Panc1 (cell line): Measurements from ENCODE around the gene GNAO1. TPM values are rescaled to one million over a fixed set of nuclear protein-coding genes. Genes with fewer than 3 reads are reported as not detected.

Experiments used
- ATAC-seq: fragments of 200-7000 bp; cut with Tn5 transposase; 2 replicates; pipeline ENCODE4 v1.9.1; 2020; ENCODE audit warnings: mild to moderate bottlenecking, moderate library complexity
- BruUV-seq: library from RNA; stranded (reverse); fragments of 400-500 nt; replicated peaks from 2 replicates; lab custom pipeline; 2021; lab: Mats Ljungman, UMichigan
- CTCF ChIA-PET: fragments of 300-600 bp; sonication (Branson Sonifier 250); formaldehyde crosslinking; loops from one replicate; lab custom pipeline; 2022; ENCODE audit warnings: antibody characterized with exemption; lab: Charles Lee
- POLR2A ChIA-PET: fragments of 300-600 bp; sonication (Branson Sonifier 250); formaldehyde crosslinking; loops from one replicate; lab custom pipeline; 2022; ENCODE audit warnings: antibody characterized with exemption; lab: Charles Lee
- DNase-seq: peaks from one replicate; pipeline ENCODE4 v3.0.0-alpha.2; 2010; ENCODE audit warnings: low read depth, low spot score
- H3K27ac ChIP-seq: 2 replicates; pipeline ENCODE4 v1.5.1; 2011; ENCODE audit warnings: mild to moderate bottlenecking, low read length, inconsistent platforms
- H3K27me3 ChIP-seq: fragments of 200-500 bp; sonication (Bioruptor generic); 2 replicates; pipeline ENCODE4 v1.6.0; 2014; ENCODE audit warnings: low read length, inconsistent platforms; ENCODE audit not compliant: control insufficient read depth, insufficient read depth
- H3K36me3 ChIP-seq: fragments of 200-500 bp; sonication (Bioruptor generic); 2 replicates; pipeline ENCODE4 v1.5.1; 2014; ENCODE audit warnings: inconsistent platforms, mild to moderate bottlenecking, low read length, moderate library complexity; ENCODE audit not compliant: control insufficient read depth, insufficient read depth
- H3K4me1 ChIP-seq: 2 replicates; pipeline ENCODE4 v1.5.1; 2011; ENCODE audit warnings: inconsistent platforms, mild to moderate bottlenecking, low read length, moderate library complexity; ENCODE audit not compliant: control insufficient read depth, insufficient read depth
- H3K4me3 ChIP-seq, 2 experiments: 2 replicates each; pipeline ENCODE4 v1.5.1; 2011 to 2012; ENCODE audit warnings: low read depth in 2 of 2, low read length in 2 of 2, mild to moderate bottlenecking in 2 of 2, inconsistent platforms in 1 of 2, moderate library complexity in 1 of 2
- H3K9me3 ChIP-seq: fragments of 200-500 bp; sonication (Bioruptor generic); 2 replicates; pipeline ENCODE4 v1.5.1; 2014; ENCODE audit warnings: low read depth, mild to moderate bottlenecking, inconsistent platforms, low read length, moderate library complexity; ENCODE audit not compliant: control insufficient read depth, insufficient read depth
- POLR2AphosphoS5 ChIP-seq: IDR thresholded peaks from 2 replicates; pipeline ENCODE4 v1.6.1; 2012; ENCODE audit warnings: mild to moderate bottlenecking, low read depth, low read length, moderate library complexity
- SIN3A ChIP-seq: IDR thresholded peaks from 2 replicates; pipeline ENCODE4 v1.6.1; 2012; ENCODE audit warnings: low read depth, mild to moderate bottlenecking, low read length, moderate library complexity, borderline replicate concordance; ENCODE audit not compliant: insufficient read depth
- TCF7L2 ChIP-seq: IDR thresholded peaks from 2 replicates; pipeline ENCODE4 v1.6.1; 2011; ENCODE audit warnings: mild to moderate bottlenecking, low read depth, low read length, inconsistent platforms
- in situ Hi-C: cut with HindIII; loops from 2 replicates; pipeline ENCODE4 v1.10.0; 2016; ENCODE audit warnings: low sequenced_read_pairs, low pct_unique_long_range_greater_than_20kb
- intact Hi-C: fragments of 100-400 bp; cut with micrococcal nuclease; formaldehyde crosslinking; loops from one replicate; pipeline ENCODE4 v1.10.0; 2022; ENCODE audit not compliant: unreplicated experiment
- total RNA-seq: library from RNA; stranded (reverse); gene quantifications from one replicate; pipeline ENCODE4 v1.2.1, GENCODE V29; 2021; ENCODE audit not compliant: unreplicated experiment
- TF ChIP-seq, protein P1 (sequence below): fragments of 450-650 bp; IDR thresholded peaks from 2 replicates; pipeline ENCODE4 v1.5.1; 2017; ENCODE audit warnings: mild to moderate bottlenecking
- TF ChIP-seq, protein P2 (sequence below), 2 experiments: IDR thresholded peaks; 2 replicates each; pipeline ENCODE4 v1.6.1; 2011 to 2012; ENCODE audit warnings: low read depth in 2 of 2, control low read depth in 1 of 2, low read length in 1 of 2, mild to moderate bottlenecking in 1 of 2, moderate library complexity in 1 of 2; ENCODE audit not compliant: insufficient read depth in 1 of 2

GNAO1 gene
- total RNA-seq, 1 experiment from 2014 or later = 33.4 TPM

DNA sequence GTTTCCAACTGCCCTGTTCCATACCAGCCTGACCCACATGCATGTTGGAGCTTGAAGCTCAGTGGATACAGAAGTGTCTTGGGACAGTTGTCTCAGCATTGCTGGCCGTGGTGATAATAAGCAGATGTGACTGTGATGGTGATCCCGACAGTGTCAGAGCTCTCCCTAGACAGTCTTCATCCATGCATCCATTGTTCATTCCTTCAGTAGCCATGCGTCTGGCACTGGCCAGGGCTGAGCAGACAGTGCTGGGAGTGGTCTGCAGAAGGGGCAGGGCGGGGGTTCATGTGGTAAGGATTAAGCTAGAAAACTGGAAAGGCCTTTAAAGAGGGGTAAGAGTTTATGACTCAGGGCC lies 68.1 kb downstream of the GNAO1 start:
- no peak for TF ChIP-seq POLR2AphosphoS5
- no peak for TF ChIP-seq SIN3A
- no peak for TF ChIP-seq TCF7L2
- TF ChIP-seq, protein P1, sequence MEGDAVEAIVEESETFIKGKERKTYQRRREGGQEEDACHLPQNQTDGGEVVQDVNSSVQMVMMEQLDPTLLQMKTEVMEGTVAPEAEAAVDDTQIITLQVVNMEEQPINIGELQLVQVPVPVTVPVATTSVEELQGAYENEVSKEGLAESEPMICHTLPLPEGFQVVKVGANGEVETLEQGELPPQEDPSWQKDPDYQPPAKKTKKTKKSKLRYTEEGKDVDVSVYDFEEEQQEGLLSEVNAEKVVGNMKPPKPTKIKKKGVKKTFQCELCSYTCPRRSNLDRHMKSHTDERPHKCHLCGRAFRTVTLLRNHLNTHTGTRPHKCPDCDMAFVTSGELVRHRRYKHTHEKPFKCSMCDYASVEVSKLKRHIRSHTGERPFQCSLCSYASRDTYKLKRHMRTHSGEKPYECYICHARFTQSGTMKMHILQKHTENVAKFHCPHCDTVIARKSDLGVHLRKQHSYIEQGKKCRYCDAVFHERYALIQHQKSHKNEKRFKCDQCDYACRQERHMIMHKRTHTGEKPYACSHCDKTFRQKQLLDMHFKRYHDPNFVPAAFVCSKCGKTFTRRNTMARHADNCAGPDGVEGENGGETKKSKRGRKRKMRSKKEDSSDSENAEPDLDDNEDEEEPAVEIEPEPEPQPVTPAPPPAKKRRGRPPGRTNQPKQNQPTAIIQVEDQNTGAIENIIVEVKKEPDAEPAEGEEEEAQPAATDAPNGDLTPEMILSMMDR = no peak
- TF ChIP-seq, protein P2, sequence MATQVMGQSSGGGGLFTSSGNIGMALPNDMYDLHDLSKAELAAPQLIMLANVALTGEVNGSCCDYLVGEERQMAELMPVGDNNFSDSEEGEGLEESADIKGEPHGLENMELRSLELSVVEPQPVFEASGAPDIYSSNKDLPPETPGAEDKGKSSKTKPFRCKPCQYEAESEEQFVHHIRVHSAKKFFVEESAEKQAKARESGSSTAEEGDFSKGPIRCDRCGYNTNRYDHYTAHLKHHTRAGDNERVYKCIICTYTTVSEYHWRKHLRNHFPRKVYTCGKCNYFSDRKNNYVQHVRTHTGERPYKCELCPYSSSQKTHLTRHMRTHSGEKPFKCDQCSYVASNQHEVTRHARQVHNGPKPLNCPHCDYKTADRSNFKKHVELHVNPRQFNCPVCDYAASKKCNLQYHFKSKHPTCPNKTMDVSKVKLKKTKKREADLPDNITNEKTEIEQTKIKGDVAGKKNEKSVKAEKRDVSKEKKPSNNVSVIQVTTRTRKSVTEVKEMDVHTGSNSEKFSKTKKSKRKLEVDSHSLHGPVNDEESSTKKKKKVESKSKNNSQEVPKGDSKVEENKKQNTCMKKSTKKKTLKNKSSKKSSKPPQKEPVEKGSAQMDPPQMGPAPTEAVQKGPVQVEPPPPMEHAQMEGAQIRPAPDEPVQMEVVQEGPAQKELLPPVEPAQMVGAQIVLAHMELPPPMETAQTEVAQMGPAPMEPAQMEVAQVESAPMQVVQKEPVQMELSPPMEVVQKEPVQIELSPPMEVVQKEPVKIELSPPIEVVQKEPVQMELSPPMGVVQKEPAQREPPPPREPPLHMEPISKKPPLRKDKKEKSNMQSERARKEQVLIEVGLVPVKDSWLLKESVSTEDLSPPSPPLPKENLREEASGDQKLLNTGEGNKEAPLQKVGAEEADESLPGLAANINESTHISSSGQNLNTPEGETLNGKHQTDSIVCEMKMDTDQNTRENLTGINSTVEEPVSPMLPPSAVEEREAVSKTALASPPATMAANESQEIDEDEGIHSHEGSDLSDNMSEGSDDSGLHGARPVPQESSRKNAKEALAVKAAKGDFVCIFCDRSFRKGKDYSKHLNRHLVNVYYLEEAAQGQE (IDR thresholded peaks at IDR 0.05; ENCODE audit: insufficient read depth in 1 of 2, low read depth in 2 of 2, low read length in 1 of 2) = no peak
- intact Hi-C loops (no loop called here), in situ Hi-C loops (no loop called here)
- H3K36me3 ChIP-seq = no peaks in the 10 kb centered on the region
- H3K9me3 ChIP-seq = no peaks in the 10 kb centered on the region
- H3K4me3 ChIP-seq = no peak overlapping the region
- no peak overlapping the region for H3K27ac ChIP-seq
- no peaks in the 10 kb centered on the region for H3K27me3 ChIP-seq
- POLR2A ChIA-PET = no interaction called here
- DNase-seq = no peak
- no peaks in the 10 kb centered on the region; the same call in 1 of the 2 replicates for H3K4me1 ChIP-seq
- no peak for ATAC-seq
- CTCF ChIA-PET = interaction anchor here (0.6 kb wide), 1 partner anchor 27 kb away, joined by 3 read pairs; no protein-coding TSS in a partner anchor
- BruUV-seq = no TSS peak

DNA sequence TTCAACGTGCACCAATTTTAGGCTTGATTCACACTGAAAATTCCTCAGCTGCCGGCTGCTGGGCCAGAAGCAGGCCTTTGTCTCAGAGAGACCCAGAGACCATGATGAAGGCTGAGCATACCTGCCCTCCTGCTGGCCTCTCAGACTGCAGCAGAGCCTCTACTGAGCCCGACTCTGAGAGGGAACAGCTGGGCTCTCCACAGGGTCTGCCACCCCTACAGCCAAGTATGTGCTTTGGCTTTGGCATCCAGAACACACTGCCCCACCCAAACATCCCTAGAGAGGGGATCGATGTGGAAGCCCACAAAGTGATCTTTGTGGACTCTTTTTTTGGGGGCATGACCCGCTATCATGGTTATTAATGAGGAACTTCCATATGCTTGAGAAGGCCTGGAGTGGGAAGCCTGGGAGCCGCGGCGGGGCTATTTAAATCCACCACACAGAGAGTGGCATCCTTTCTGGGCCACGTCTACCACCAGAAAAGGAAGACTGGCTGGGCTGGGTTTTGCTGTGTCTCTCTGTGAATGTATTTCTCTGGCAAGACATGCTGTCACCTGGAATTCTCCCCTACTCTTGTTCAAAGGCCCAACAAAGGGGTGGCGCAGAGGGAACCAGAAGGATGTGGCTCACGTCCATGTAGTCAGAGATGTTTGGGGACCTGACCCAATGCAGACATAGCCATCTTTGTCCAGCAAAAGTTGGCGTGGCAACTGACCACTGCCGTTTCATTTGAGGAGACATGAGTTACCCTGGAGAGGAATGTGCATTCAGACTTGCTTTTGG lies 69.3 kb downstream of the GNAO1 start:
- ATAC-seq (no peak), DNase-seq (no peak)
- no peak for TF ChIP-seq POLR2AphosphoS5
- TF ChIP-seq TCF7L2 = no peak
- TF ChIP-seq, protein P2 (IDR thresholded peaks at IDR 0.05; ENCODE audit: insufficient read depth in 1 of 2, low read depth in 2 of 2, low read length in 1 of 2) = no peak
- TF ChIP-seq, protein P1 = no peak
- TF ChIP-seq SIN3A = no peak
- in situ Hi-C loops = no loop called here
- H3K9me3 ChIP-seq = no peaks in the 10 kb centered on the region
- no peaks in the 10 kb centered on the region for H3K36me3 ChIP-seq
- BruUV-seq = no TSS peak
- H3K27ac ChIP-seq = no peak overlapping the region
- CTCF ChIA-PET = no interaction called here
- H3K4me1 ChIP-seq = no peaks in the 10 kb centered on the region; the same call in 1 of the 2 replicates
- no peak overlapping the region for H3K4me3 ChIP-seq
- no peaks in the 10 kb centered on the region for H3K27me3 ChIP-seq
- POLR2A ChIA-PET = no interaction called here
- intact Hi-C loops = no loop called here
